GM12878 (cell line): Measurements from ENCODE around the gene YBX2. TPM values are rescaled to one million over a fixed set of nuclear protein-coding genes. Genes with fewer than 3 reads are reported as not detected.
A peak's percentile ranks its signal among the peaks of the same experiment; 100 is the strongest.

Experiments used
- CHD1 ChIP-seq: IDR thresholded peaks from 2 replicates; pipeline ENCODE4 v1.6.1; 2012; ENCODE audit warnings: low read depth, low read length, improper control_type of control experiment
- ELK1 ChIP-seq: IDR thresholded peaks from 2 replicates; pipeline ENCODE4 v1.6.1; 2012; ENCODE audit warnings: low read depth, low read length, improper control_type of control experiment
- EP300 ChIP-seq, 2 experiments: fragments of 150-350 bp in 1 of 2; IDR thresholded peaks; 2 replicates each; pipeline ENCODE4 v1.6.1; 2011 to 2012; ENCODE audit warnings: low read depth in 2 of 2, low read length in 2 of 2, borderline replicate concordance in 1 of 2, improper control_type of control experiment in 1 of 2, inconsistent platforms in 1 of 2; ENCODE audit not compliant: control insufficient read depth in 1 of 2
- ESRRA ChIP-seq: IDR thresholded peaks from 2 replicates; pipeline ENCODE4 v1.6.1; 2012; ENCODE audit warnings: mild to moderate bottlenecking, low read length, improper control_type of control experiment
- FOXM1 ChIP-seq: IDR thresholded peaks from 2 replicates; pipeline ENCODE4 v1.6.1; 2012; ENCODE audit warnings: low read depth, mild to moderate bottlenecking, inconsistent platforms, low read length, moderate library complexity
- GATAD2B ChIP-seq: fragments of 450-650 bp; conservative IDR thresholded peaks from 2 replicates; pipeline ENCODE4 v1.6.1; 2017; ENCODE audit warnings: low read depth, mild to moderate bottlenecking, moderate library complexity
- MEF2A ChIP-seq: IDR thresholded peaks from 2 replicates; pipeline ENCODE4 v1.6.1; 2011; ENCODE audit warnings: low read depth, mild to moderate bottlenecking, low read length, moderate library complexity; ENCODE audit not compliant: insufficient read depth
- PRDM15 ChIP-seq: fragments of 450-650 bp; formaldehyde crosslinking; IDR thresholded peaks from 2 replicates; pipeline ENCODE4 v1.4.0; 2020; ENCODE audit warnings: mild to moderate bottlenecking, moderate library complexity
- SRF ChIP-seq, 2 experiments: IDR thresholded peaks; 2 replicates each; pipeline ENCODE4 v1.6.1; 2011; ENCODE audit warnings: low read depth in 2 of 2, low read length in 2 of 2, mild to moderate bottlenecking in 1 of 2, moderate library complexity in 1 of 2
- ZNF592 ChIP-seq: fragments of 450-650 bp; IDR thresholded peaks from 2 replicates; pipeline ENCODE4 v1.6.1; 2017; ENCODE audit warnings: mild to moderate bottlenecking, moderate library complexity
- ZZZ3 ChIP-seq: IDR thresholded peaks from 2 replicates; pipeline ENCODE4 v1.6.1; 2011; ENCODE audit warnings: low read depth; ENCODE audit not compliant: control insufficient read depth, insufficient read length
- polyA plus RNA-seq, 11 experiments: library from polyadenylated mRNA; depleted of rRNA in 4 of 11; unstranded in 6 of 11; stranded (reverse) in 5 of 11; fragments of >200 nt; fragmentation: Nextera tagmentation in 4 of 11; fragmentation: Illumina TruSeq in 1 of 11; extraction: Ambion mirVana in 4 of 11; extraction: Trizol in 1 of 11; gene quantifications; 1 replicate in 1 of 11; 2 replicates in 10 of 11; pipeline versions ENCODE4 v1.2.1 to v1.2.3, GENCODE V29; 2011 to 2016; ENCODE audit warnings: inconsistent platforms in 2 of 11, missing spikeins in 2 of 11, low read depth in 1 of 11
- total RNA-seq, 4 experiments: library from RNA; depleted of rRNA in 3 of 4; stranded (reverse); fragments of >200 nt in 3 of 4; fragmentation: Illumina TruSeq in 1 of 4; extraction: Trizol in 1 of 4; gene quantifications; 2 replicates each; pipeline versions ENCODE4 v1.2.1 to v1.2.3, GENCODE V29; 2013 to 2021
- TF ChIP-seq, protein P1 (sequence below): fragments of 450-650 bp; IDR thresholded peaks from 2 replicates; pipeline ENCODE4 v1.6.1; 2018; ENCODE audit warnings: mild to moderate bottlenecking, low read depth, moderate library complexity; ENCODE audit not compliant: partially characterized antibody
- TF ChIP-seq, protein P2 (sequence below): IDR thresholded peaks from 2 replicates; pipeline ENCODE4 v1.6.1; 2011; ENCODE audit warnings: low read depth, low read length, improper control_type of control experiment, borderline replicate concordance

The YBX2 gene
- total and polyA plus RNA-seq, 10 of the 15 experiments (the other 5 are each of a cell fraction or from before 2014, with no cell fraction given), result not detected

DNA sequence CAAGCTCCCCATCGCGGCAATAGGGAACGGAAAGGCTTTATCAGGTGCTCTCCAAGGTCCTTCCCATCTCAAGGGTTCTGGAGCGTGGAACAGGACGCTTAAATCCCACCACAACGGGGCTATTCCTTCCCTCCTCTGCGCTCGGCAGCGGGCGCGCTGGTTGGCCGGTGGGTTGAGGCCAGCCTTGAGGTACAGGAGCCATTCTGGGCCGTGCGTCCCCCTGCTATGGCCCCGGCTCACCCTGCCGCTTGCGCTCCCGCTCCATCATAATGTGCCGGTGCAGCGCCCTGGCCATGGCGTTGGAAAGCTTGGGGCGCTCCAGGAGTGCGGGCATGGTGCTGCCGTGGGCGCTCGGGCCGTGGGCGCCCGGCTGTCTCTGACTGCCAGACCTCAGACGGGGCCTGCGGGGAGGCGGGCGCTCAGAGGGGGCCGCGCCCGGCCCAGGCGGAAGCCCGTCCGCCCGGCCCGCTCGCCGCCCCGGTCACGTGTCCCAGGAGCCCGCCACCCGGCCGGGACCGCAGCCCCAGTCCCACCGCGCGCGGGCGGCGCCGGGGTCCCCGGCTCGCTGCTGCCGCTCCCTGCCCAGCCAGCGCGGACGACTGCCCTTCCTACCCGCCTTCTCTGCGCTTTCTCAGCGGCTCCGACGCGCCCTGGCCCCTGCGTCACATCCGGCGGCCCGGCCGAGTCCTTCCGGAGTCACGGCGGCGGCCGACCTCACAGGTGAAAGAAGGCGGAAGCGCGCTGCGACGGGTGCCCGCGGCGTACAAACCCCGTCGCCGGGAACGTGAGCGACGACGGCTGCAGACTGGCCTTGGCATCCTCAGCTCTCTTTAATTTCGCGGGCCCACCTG is 20.5 kb upstream of the YBX2 start, which contains the start of gene GPS2 (continued):
- TF ChIP-seq, protein P1, sequence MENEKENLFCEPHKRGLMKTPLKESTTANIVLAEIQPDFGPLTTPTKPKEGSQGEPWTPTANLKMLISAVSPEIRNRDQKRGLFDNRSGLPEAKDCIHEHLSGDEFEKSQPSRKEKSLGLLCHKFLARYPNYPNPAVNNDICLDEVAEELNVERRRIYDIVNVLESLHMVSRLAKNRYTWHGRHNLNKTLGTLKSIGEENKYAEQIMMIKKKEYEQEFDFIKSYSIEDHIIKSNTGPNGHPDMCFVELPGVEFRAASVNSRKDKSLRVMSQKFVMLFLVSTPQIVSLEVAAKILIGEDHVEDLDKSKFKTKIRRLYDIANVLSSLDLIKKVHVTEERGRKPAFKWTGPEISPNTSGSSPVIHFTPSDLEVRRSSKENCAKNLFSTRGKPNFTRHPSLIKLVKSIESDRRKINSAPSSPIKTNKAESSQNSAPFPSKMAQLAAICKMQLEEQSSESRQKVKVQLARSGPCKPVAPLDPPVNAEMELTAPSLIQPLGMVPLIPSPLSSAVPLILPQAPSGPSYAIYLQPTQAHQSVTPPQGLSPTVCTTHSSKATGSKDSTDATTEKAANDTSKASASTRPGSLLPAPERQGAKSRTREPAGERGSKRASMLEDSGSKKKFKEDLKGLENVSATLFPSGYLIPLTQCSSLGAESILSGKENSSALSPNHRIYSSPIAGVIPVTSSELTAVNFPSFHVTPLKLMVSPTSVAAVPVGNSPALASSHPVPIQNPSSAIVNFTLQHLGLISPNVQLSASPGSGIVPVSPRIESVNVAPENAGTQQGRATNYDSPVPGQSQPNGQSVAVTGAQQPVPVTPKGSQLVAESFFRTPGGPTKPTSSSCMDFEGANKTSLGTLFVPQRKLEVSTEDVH, result no peak
- TF ChIP-seq, protein P2, sequence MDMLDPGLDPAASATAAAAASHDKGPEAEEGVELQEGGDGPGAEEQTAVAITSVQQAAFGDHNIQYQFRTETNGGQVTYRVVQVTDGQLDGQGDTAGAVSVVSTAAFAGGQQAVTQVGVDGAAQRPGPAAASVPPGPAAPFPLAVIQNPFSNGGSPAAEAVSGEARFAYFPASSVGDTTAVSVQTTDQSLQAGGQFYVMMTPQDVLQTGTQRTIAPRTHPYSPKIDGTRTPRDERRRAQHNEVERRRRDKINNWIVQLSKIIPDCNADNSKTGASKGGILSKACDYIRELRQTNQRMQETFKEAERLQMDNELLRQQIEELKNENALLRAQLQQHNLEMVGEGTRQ, result no peak; the same call in 1 of the 2 replicates
- TF ChIP-seq EP300 (IDR thresholded peaks at IDR 0.05; ENCODE audit: borderline replicate concordance in 1 of 2, control insufficient read depth in 1 of 2, low read depth in 2 of 2, low read length in 2 of 2) (no peak), CHD1 (no peak), ELK1 (peak; percentile 79), GATAD2B (peak; percentile 94), ZNF592 (no peak), PRDM15 (CRISPR knock-in tag) (no peak), MEF2A (no peak), ESRRA (no peak), FOXM1 (no peak), SRF (IDR thresholded peaks at IDR 0.05; ENCODE audit: low read depth in 2 of 2, low read length in 2 of 2) (peak in 1 of 2 experiments; percentile 47; a peak in 1 of 4 replicates), ZZZ3 (no peak)
